ENCODE results near the gene SPACA9. TPM values are rescaled to one million over a fixed set of nuclear protein-coding genes. Genes with fewer than 3 reads are reported as not detected.

Gene SPACA9
- total RNA-seq, 1 donor from 2014 or later: 3.3 TPM

- no peaks in the 10 kb centered on the region for H3K9me3 ChIP-seq
- intact Hi-C loops (cut with DNase I): no loop called here
- ATAC-seq (no peak), DNase-seq (no peak)
- no peak overlapping the region for H3K27ac ChIP-seq
- no peak overlapping the region for H3K4me3 ChIP-seq
- H3K4me1 ChIP-seq: peaks cover 4% of the 10 kb centered on the region
- H3K36me3 ChIP-seq: no peaks in the 10 kb centered on the region
- no peaks in the 10 kb centered on the region for H3K27me3 ChIP-seq
- peak; percentile 9 for TF ChIP-seq CTCF (IDR thresholded peaks at IDR 0.05)
Measured at GRCh38 chr9:132857616-132858342, 20.9 kb upstream of the SPACA9 start.

- intact Hi-C loops (cut with DNase I): no loop called here
- ATAC-seq: no peak
- TF ChIP-seq CTCF (IDR thresholded peaks at IDR 0.05): no peak
Measured at GRCh38 chr9:132858751-132859150, 19.9 kb upstream of the SPACA9 start.

GRCh38 chr9:132861666-132862065 is 17.0 kb upstream of the SPACA9 start:
- no peak for DNase-seq
- intact Hi-C loops (cut with DNase I): no loop called here
- no peak for TF ChIP-seq CTCF (IDR thresholded peaks at IDR 0.05)
- Histone ChIP-seq H3K4me3 (no peak overlapping the region), H3K4me1 (peaks cover 4% of the 10 kb centered on the region), H3K27me3 (no peaks in the 10 kb centered on the region), H3K27ac (no peak overlapping the region), H3K36me3 (no peaks in the 10 kb centered on the region), H3K9me3 (no peaks in the 10 kb centered on the region)
- no peak for ATAC-seq

More at GRCh38 chr9:132858751-132859150, 19.9 kb upstream of the SPACA9 start:
- no peaks in the 10 kb centered on the region for H3K9me3 ChIP-seq
- H3K27ac ChIP-seq: no peak overlapping the region
- no peaks in the 10 kb centered on the region for H3K27me3 ChIP-seq
- no peaks in the 10 kb centered on the region for H3K36me3 ChIP-seq
- DNase-seq: no peak
- no peak overlapping the region for H3K4me3 ChIP-seq
- peaks cover 4% of the 10 kb centered on the region for H3K4me1 ChIP-seq

- H3K27ac ChIP-seq: no peak overlapping the region
- H3K4me3 ChIP-seq: no peak overlapping the region
- no peaks in the 10 kb centered on the region for H3K36me3 ChIP-seq
- ATAC-seq (no peak), DNase-seq (no peak)
- peaks cover 4% of the 10 kb centered on the region for H3K4me1 ChIP-seq
- intact Hi-C loops (cut with DNase I): no loop called here
- H3K9me3 ChIP-seq: no peaks in the 10 kb centered on the region
- no peaks in the 10 kb centered on the region for H3K27me3 ChIP-seq
- no peak for TF ChIP-seq CTCF (IDR thresholded peaks at IDR 0.05)
Measured at GRCh38 chr9:132862533-132862932, 16.2 kb upstream of the SPACA9 start.

GRCh38 chr9:132863096-132863495 is 15.6 kb upstream of the SPACA9 start:
- ATAC-seq (no peak), DNase-seq (no peak)
- TF ChIP-seq CTCF (IDR thresholded peaks at IDR 0.05): no peak
- Histone ChIP-seq H3K27ac (no peak overlapping the region), H3K27me3 (no peaks in the 10 kb centered on the region), H3K4me3 (no peak overlapping the region), H3K4me1 (no peaks in the 10 kb centered on the region), H3K9me3 (no peaks in the 10 kb centered on the region), H3K36me3 (no peaks in the 10 kb centered on the region)
- intact Hi-C loops (cut with DNase I): no loop called here

All from upper lobe of right lung (tissue), 1 donor.